WTC11 (cell line): ENCODE measurements around the gene HES1. TPM values are rescaled to one million over a fixed set of nuclear protein-coding genes. Genes with fewer than 3 reads are reported as not detected.

Experiments
- ATF1 ChIP-seq: sonication (generic); formaldehyde crosslinking; IDR thresholded peaks from 2 replicates; pipeline ENCODE4 v1.8.1; 2023; ENCODE audit warnings: mild to moderate bottlenecking, moderate library complexity, missing genetic modification reagents
- CREB1 ChIP-seq: sonication (generic); formaldehyde crosslinking; IDR thresholded peaks from 2 replicates; pipeline ENCODE4 v1.8.0; 2023; ENCODE audit warnings: mild to moderate bottlenecking, missing genetic modification reagents
- ETV6 ChIP-seq: sonication (generic); formaldehyde crosslinking; IDR thresholded peaks from 2 replicates; pipeline ENCODE4 v1.8.1; 2022; ENCODE audit warnings: mild to moderate bottlenecking, missing genetic modification reagents
- FOXJ3 ChIP-seq: sonication (generic); formaldehyde crosslinking; IDR thresholded peaks from 2 replicates; pipeline ENCODE4 v1.9.0; 2021; ENCODE audit warnings: missing genetic modification reagents, mild to moderate bottlenecking, borderline replicate concordance
- FOXP1 ChIP-seq: sonication (generic); formaldehyde crosslinking; IDR thresholded peaks from 2 replicates; pipeline ENCODE4 v1.8.0; 2022; ENCODE audit warnings: missing genetic modification reagents, mild to moderate bottlenecking, moderate library complexity, borderline replicate concordance
- GABPB1 ChIP-seq: sonication (generic); formaldehyde crosslinking; IDR thresholded peaks from 2 replicates; pipeline ENCODE4 v1.8.1; 2023; ENCODE audit warnings: mild to moderate bottlenecking, missing genetic modification reagents
- GRHL2 ChIP-seq: fragments of 250-450 bp; sonication (Bioruptor Pico); IDR thresholded peaks from 2 replicates; pipeline ENCODE4 v1.8.0; 2022; ENCODE audit warnings: mild to moderate bottlenecking, moderate library complexity; ENCODE audit not compliant: insufficient replicate concordance, severe bottlenecking
- GTF2I ChIP-seq: fragments of 250-450 bp; sonication (Bioruptor Pico); conservative IDR thresholded peaks from 2 replicates; pipeline ENCODE4 v1.4.0; 2021; ENCODE audit warnings: mild to moderate bottlenecking
- IRF2 ChIP-seq: sonication (generic); formaldehyde crosslinking; IDR thresholded peaks from 2 replicates; pipeline ENCODE4 v1.8.0; 2022; ENCODE audit warnings: low read depth, missing genetic modification reagents, borderline replicate concordance
- MAX ChIP-seq: sonication (generic); formaldehyde crosslinking; IDR thresholded peaks from 2 replicates; pipeline ENCODE4 v1.8.0; 2022; ENCODE audit warnings: mild to moderate bottlenecking, missing genetic modification reagents
- SMAD4 ChIP-seq: sonication (generic); formaldehyde crosslinking; IDR thresholded peaks from 2 replicates; pipeline ENCODE4 v1.8.0; 2022; ENCODE audit warnings: mild to moderate bottlenecking, missing genetic modification reagents
- TCF7 ChIP-seq: sonication (generic); formaldehyde crosslinking; IDR thresholded peaks from 2 replicates; pipeline ENCODE4 v1.8.0; 2022; ENCODE audit warnings: mild to moderate bottlenecking, low read depth, missing genetic modification reagents, moderate library complexity
- TEAD1 ChIP-seq: sonication (generic); formaldehyde crosslinking; IDR thresholded peaks from 2 replicates; pipeline ENCODE4 v1.8.0; 2022; ENCODE audit warnings: mild to moderate bottlenecking, missing genetic modification reagents
- ZNF532 ChIP-seq: fragments of 250-450 bp; sonication (Bioruptor Pico); IDR thresholded peaks from 2 replicates; pipeline ENCODE4 v1.9.0; 2021; ENCODE audit warnings: mild to moderate bottlenecking, borderline replicate concordance
- total RNA-seq: library from RNA; stranded (reverse); gene quantifications from 3 replicates; pipeline ENCODE4 v1.2.3, GENCODE V29; 2021
- TF ChIP-seq, protein P1 (sequence below): sonication (generic); formaldehyde crosslinking; IDR thresholded peaks from 2 replicates; pipeline ENCODE4 v1.8.0; 2023; ENCODE audit warnings: missing genetic modification reagents, mild to moderate bottlenecking, borderline replicate concordance
- TF ChIP-seq, protein P2 (sequence below): sonication (generic); formaldehyde crosslinking; IDR thresholded peaks from 2 replicates; pipeline ENCODE4 v1.8.0; 2022; ENCODE audit warnings: mild to moderate bottlenecking, missing genetic modification reagents
- TF ChIP-seq, protein P3 (sequence below): sonication (generic); formaldehyde crosslinking; IDR thresholded peaks from 2 replicates; pipeline ENCODE4 v1.8.0; 2022; ENCODE audit warnings: missing genetic modification reagents
- TF ChIP-seq, protein P4 (sequence below): fragments of 250-450 bp; sonication (Bioruptor Pico); IDR thresholded peaks from 2 replicates; pipeline ENCODE4 v2.1.2; 2022; ENCODE audit warnings: mild to moderate bottlenecking, moderate library complexity

The HES1 gene
- total RNA-seq, 1 experiment from 2014 or later = 28.4 TPM

GRCh38 chr3:194086388-194087075 is 49.4 kb upstream of the HES1 start (continued):
- 0 out of 2 replicates have a peak, but pooled peaks have one; percentile 75 for TF ChIP-seq ZNF532 (CRISPR knock-in tag)
- TF ChIP-seq, protein P1, sequence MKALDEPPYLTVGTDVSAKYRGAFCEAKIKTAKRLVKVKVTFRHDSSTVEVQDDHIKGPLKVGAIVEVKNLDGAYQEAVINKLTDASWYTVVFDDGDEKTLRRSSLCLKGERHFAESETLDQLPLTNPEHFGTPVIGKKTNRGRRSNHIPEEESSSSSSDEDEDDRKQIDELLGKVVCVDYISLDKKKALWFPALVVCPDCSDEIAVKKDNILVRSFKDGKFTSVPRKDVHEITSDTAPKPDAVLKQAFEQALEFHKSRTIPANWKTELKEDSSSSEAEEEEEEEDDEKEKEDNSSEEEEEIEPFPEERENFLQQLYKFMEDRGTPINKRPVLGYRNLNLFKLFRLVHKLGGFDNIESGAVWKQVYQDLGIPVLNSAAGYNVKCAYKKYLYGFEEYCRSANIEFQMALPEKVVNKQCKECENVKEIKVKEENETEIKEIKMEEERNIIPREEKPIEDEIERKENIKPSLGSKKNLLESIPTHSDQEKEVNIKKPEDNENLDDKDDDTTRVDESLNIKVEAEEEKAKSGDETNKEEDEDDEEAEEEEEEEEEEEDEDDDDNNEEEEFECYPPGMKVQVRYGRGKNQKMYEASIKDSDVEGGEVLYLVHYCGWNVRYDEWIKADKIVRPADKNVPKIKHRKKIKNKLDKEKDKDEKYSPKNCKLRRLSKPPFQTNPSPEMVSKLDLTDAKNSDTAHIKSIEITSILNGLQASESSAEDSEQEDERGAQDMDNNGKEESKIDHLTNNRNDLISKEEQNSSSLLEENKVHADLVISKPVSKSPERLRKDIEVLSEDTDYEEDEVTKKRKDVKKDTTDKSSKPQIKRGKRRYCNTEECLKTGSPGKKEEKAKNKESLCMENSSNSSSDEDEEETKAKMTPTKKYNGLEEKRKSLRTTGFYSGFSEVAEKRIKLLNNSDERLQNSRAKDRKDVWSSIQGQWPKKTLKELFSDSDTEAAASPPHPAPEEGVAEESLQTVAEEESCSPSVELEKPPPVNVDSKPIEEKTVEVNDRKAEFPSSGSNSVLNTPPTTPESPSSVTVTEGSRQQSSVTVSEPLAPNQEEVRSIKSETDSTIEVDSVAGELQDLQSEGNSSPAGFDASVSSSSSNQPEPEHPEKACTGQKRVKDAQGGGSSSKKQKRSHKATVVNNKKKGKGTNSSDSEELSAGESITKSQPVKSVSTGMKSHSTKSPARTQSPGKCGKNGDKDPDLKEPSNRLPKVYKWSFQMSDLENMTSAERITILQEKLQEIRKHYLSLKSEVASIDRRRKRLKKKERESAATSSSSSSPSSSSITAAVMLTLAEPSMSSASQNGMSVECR (CRISPR knock-in tag) = no peak
- TF ChIP-seq, protein P2, sequence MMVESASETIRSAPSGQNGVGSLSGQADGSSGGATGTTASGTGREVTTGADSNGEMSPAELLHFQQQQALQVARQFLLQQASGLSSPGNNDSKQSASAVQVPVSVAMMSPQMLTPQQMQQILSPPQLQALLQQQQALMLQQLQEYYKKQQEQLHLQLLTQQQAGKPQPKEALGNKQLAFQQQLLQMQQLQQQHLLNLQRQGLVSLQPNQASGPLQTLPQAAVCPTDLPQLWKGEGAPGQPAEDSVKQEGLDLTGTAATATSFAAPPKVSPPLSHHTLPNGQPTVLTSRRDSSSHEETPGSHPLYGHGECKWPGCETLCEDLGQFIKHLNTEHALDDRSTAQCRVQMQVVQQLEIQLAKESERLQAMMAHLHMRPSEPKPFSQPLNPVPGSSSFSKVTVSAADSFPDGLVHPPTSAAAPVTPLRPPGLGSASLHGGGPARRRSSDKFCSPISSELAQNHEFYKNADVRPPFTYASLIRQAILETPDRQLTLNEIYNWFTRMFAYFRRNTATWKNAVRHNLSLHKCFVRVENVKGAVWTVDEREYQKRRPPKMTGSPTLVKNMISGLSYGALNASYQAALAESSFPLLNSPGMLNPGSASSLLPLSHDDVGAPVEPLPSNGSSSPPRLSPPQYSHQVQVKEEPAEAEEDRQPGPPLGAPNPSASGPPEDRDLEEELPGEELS = peak; percentile 29; the same call in 1 of the 2 replicates
- no peak for TF ChIP-seq FOXJ3 (CRISPR knock-in tag)
- TF ChIP-seq GTF2I (CRISPR knock-in tag) = no peak
- TF ChIP-seq, protein P3, sequence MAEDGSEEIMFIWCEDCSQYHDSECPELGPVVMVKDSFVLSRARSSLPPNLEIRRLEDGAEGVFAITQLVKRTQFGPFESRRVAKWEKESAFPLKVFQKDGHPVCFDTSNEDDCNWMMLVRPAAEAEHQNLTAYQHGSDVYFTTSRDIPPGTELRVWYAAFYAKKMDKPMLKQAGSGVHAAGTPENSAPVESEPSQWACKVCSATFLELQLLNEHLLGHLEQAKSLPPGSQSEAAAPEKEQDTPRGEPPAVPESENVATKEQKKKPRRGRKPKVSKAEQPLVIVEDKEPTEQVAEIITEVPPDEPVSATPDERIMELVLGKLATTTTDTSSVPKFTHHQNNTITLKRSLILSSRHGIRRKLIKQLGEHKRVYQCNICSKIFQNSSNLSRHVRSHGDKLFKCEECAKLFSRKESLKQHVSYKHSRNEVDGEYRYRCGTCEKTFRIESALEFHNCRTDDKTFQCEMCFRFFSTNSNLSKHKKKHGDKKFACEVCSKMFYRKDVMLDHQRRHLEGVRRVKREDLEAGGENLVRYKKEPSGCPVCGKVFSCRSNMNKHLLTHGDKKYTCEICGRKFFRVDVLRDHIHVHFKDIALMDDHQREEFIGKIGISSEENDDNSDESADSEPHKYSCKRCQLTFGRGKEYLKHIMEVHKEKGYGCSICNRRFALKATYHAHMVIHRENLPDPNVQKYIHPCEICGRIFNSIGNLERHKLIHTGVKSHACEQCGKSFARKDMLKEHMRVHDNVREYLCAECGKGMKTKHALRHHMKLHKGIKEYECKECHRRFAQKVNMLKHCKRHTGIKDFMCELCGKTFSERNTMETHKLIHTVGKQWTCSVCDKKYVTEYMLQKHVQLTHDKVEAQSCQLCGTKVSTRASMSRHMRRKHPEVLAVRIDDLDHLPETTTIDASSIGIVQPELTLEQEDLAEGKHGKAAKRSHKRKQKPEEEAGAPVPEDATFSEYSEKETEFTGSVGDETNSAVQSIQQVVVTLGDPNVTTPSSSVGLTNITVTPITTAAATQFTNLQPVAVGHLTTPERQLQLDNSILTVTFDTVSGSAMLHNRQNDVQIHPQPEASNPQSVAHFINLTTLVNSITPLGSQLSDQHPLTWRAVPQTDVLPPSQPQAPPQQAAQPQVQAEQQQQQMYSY = no peak
- no peak for TF ChIP-seq ATF1 (CRISPR knock-in tag)
- TF ChIP-seq SMAD4 = no peak
- no peak for TF ChIP-seq IRF2 (CRISPR knock-in tag)
- TF ChIP-seq TCF7 = no peak
- TF ChIP-seq GRHL2 = no peak
- peak; percentile 83 for TF ChIP-seq MAX (CRISPR knock-in tag)
- TF ChIP-seq TEAD1 = 0 out of 2 replicates have a peak, but pooled peaks have one; percentile 45
- TF ChIP-seq GABPB1 (CRISPR knock-in tag) = no peak
- TF ChIP-seq, protein P4, sequence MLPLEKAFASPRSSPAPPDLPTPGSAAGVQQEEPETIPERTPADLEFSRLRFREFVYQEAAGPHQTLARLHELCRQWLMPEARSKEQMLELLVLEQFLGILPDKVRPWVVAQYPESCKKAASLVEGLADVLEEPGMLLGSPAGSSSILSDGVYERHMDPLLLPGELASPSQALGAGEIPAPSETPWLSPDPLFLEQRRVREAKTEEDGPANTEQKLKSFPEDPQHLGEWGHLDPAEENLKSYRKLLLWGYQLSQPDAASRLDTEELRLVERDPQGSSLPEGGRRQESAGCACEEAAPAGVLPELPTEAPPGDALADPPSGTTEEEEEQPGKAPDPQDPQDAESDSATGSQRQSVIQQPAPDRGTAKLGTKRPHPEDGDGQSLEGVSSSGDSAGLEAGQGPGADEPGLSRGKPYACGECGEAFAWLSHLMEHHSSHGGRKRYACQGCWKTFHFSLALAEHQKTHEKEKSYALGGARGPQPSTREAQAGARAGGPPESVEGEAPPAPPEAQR (CRISPR knock-in tag) = no peak
- peak; percentile 30; the same call in 1 of the 2 replicates for TF ChIP-seq FOXP1
- TF ChIP-seq CREB1 (CRISPR knock-in tag) = no peak
- TF ChIP-seq ETV6 (CRISPR knock-in tag) = peak; percentile 67; the same call in 1 of the 2 replicates
